Mesenchymal stem cell (in vitro differentiated cells and primary cell): Measurements from ENCODE around the gene HDGF.
A peak's percentile ranks its signal among the peaks of the same experiment; 100 is the strongest.

Experiments used
- DNase-seq: peaks from one replicate; pipeline ENCODE4 v3.0.0-alpha.2; 2013
- H2AFZ ChIP-seq: one replicate; pipeline ENCODE4 v1.6.1; 2013; ENCODE audit warnings: low read depth, mild to moderate bottlenecking, control low read depth, inconsistent platforms, low read length, moderate library complexity
- H2AK5ac ChIP-seq: 2 replicates; pipeline ENCODE4 v1.6.1; 2013; ENCODE audit warnings: low read length, moderate library complexity, mild to moderate bottlenecking, inconsistent platforms; ENCODE audit not compliant: severe bottlenecking
- H2BK120ac ChIP-seq: one replicate; pipeline ENCODE4 v1.6.1; 2013; ENCODE audit warnings: low read depth, mild to moderate bottlenecking, inconsistent platforms, low read length, moderate library complexity
- H2BK12ac ChIP-seq, 2 experiments: one replicate each; pipeline ENCODE4 v1.6.1; 2013; ENCODE audit warnings: inconsistent platforms in 2 of 2, low read length in 2 of 2, mild to moderate bottlenecking in 2 of 2, moderate library complexity in 2 of 2, control low read depth in 1 of 2
- H2BK15ac ChIP-seq: one replicate; pipeline ENCODE4 v1.6.1; 2013; ENCODE audit warnings: mild to moderate bottlenecking, low read depth, inconsistent platforms; ENCODE audit not compliant: poor library complexity, severe bottlenecking
- H2BK5ac ChIP-seq: 2 replicates; pipeline ENCODE4 v1.6.1; 2013; ENCODE audit warnings: low read depth, mild to moderate bottlenecking, low read length, control low read depth, inconsistent platforms; ENCODE audit not compliant: poor library complexity, severe bottlenecking
- H3K14ac ChIP-seq, 2 experiments: one replicate each; pipeline ENCODE4 v1.6.1; 2013; ENCODE audit warnings: inconsistent platforms in 2 of 2, low read length in 2 of 2, control low read depth in 1 of 2, mild to moderate bottlenecking in 1 of 2, moderate library complexity in 1 of 2
- H3K18ac ChIP-seq, 2 experiments: one replicate each; pipeline ENCODE4 v1.6.1; 2013; ENCODE audit warnings: inconsistent platforms in 2 of 2, low read length in 2 of 2, control low read depth in 1 of 2, low read depth in 1 of 2, mild to moderate bottlenecking in 1 of 2
- H3K23ac ChIP-seq, 2 experiments: one replicate each; pipeline ENCODE4 v1.6.1; 2013; ENCODE audit warnings: inconsistent platforms in 2 of 2, low read length in 2 of 2, mild to moderate bottlenecking in 2 of 2, moderate library complexity in 2 of 2, control low read depth in 1 of 2
- H3K27ac ChIP-seq: 2 replicates; pipeline ENCODE4 v1.5.1; 2013; ENCODE audit warnings: mild to moderate bottlenecking, moderate library complexity, low read length, control low read depth, inconsistent platforms; ENCODE audit not compliant: poor library complexity, severe bottlenecking
- H3K27me3 ChIP-seq, 2 experiments: 2 replicates each; pipeline versions ENCODE4 v1.6.1 to v1.7.0; 2013; ENCODE audit warnings: low read length in 2 of 2, mild to moderate bottlenecking in 2 of 2, moderate library complexity in 2 of 2, control low read depth in 1 of 2, inconsistent platforms in 1 of 2; ENCODE audit not compliant: control insufficient read depth in 1 of 2, insufficient read depth in 1 of 2
- H3K36me3 ChIP-seq, 2 experiments: 2 replicates each; pipeline versions ENCODE4 v1.6.1 to v1.7.0; 2013; ENCODE audit warnings: low read length in 2 of 2, control low read depth in 1 of 2, inconsistent platforms in 1 of 2, low read depth in 1 of 2, mild to moderate bottlenecking in 1 of 2; ENCODE audit not compliant: insufficient read depth in 2 of 2, control insufficient read depth in 1 of 2
- H3K4ac ChIP-seq, 2 experiments: one replicate each; pipeline ENCODE4 v1.6.1; 2013; ENCODE audit warnings: inconsistent platforms in 2 of 2, low read length in 2 of 2, mild to moderate bottlenecking in 2 of 2, moderate library complexity in 2 of 2, control low read depth in 1 of 2, low read depth in 1 of 2
- H3K4me1 ChIP-seq: 2 replicates; pipeline ENCODE4 v1.6.1; 2013; ENCODE audit warnings: low read depth, low read length, control low read depth; ENCODE audit not compliant: control insufficient read depth, insufficient read depth
- H3K4me2 ChIP-seq: 2 replicates; pipeline ENCODE4 v1.6.1; 2013; ENCODE audit warnings: low read length, mild to moderate bottlenecking, inconsistent platforms; ENCODE audit not compliant: poor library complexity, severe bottlenecking
- H3K4me3 ChIP-seq, 2 experiments: 2 replicates each; pipeline versions ENCODE4 v1.5.1 to v1.7.0; 2013; ENCODE audit warnings: low read length in 2 of 2, mild to moderate bottlenecking in 2 of 2, control low read depth in 1 of 2, low read depth in 1 of 2; ENCODE audit not compliant: insufficient read depth in 1 of 2
- H3K79me1 ChIP-seq: replicated peaks from 2 replicates; pipeline ENCODE4 v1.6.1; 2013; ENCODE audit warnings: mild to moderate bottlenecking, control low read depth, low read length, inconsistent platforms; ENCODE audit not compliant: poor library complexity, severe bottlenecking
- H3K9ac ChIP-seq: 2 replicates; pipeline ENCODE4 v1.7.0; 2013; ENCODE audit warnings: mild to moderate bottlenecking, low read length, moderate library complexity
- H3K9me3 ChIP-seq: 2 replicates; pipeline ENCODE4 v1.7.0; 2013; ENCODE audit warnings: mild to moderate bottlenecking, low read length; ENCODE audit not compliant: control insufficient read depth
- H4K8ac ChIP-seq: one replicate; pipeline ENCODE4 v1.6.1; 2013; ENCODE audit warnings: inconsistent platforms, mild to moderate bottlenecking, low read length, moderate library complexity
- H4K91ac ChIP-seq: one replicate; pipeline ENCODE4 v1.6.1; 2013; ENCODE audit warnings: mild to moderate bottlenecking, low read length, inconsistent platforms
- WGBS: methylation state at CpG from one replicate; pipeline ENCODE4 v1.1.7; 2013; ENCODE audit warnings: mixed read lengths; 5-methylcytosine and 5-hydroxymethylcytosine counted together

The HDGF gene

GRCh38 chr1:156795374-156795733 is 43.9 kb upstream of the HDGF start:
- DNase-seq, result no peak
- no peak overlapping the region for H2AK5ac ChIP-seq
- H3K23ac ChIP-seq, result no peak overlapping the region
- no peak overlapping the region for H3K4me2 ChIP-seq
- H3K4me1 ChIP-seq, result peaks cover 23% of the 10 kb centered on the region
- no peak overlapping the region for H3K18ac ChIP-seq
- no peaks in the 10 kb centered on the region for H3K27me3 ChIP-seq
- no peak overlapping the region for H2BK5ac ChIP-seq
- no peak overlapping the region for H3K14ac ChIP-seq
- no peak overlapping the region for H2BK15ac ChIP-seq
- no peak overlapping the region for H2BK120ac ChIP-seq
- H3K27ac ChIP-seq, result peak overlapping the region; percentile 59
- peaks cover 15% of the 10 kb centered on the region for H3K79me1 ChIP-seq
- H3K9me3 ChIP-seq, result no peaks in the 10 kb centered on the region
- no peak overlapping the region for H2AFZ ChIP-seq
- WGBS, result 95% methylated on average over 5 of the region's 5 CpGs
- no peak overlapping the region for H2BK12ac ChIP-seq
- no peak overlapping the region for H4K8ac ChIP-seq
- H3K4ac ChIP-seq, result no peak overlapping the region
- no peak overlapping the region for H4K91ac ChIP-seq
- no peak overlapping the region for H3K4me3 ChIP-seq
- H3K36me3 ChIP-seq, result peaks cover 30 to 97% of the 10 kb centered on the region in 2 experiments
- no peak overlapping the region for H3K9ac ChIP-seq

- Histone ChIP-seq H3K27me3 (no peaks in the 10 kb centered on the region), H3K23ac (no peak overlapping the region), H2AK5ac (no peak overlapping the region), H3K9me3 (no peaks in the 10 kb centered on the region), H3K4me1 (peaks cover 23% of the 10 kb centered on the region), H2BK15ac (no peak overlapping the region), H3K36me3 (peaks cover 27 to 96% of the 10 kb centered on the region in 2 experiments), H4K91ac (no peak overlapping the region), H2BK5ac (no peak overlapping the region), H3K4me2 (no peak overlapping the region), H3K27ac (peak overlapping the region; percentile 68), H3K79me1 (peaks cover 15% of the 10 kb centered on the region), H3K4ac (no peak overlapping the region), H3K4me3 (no peak overlapping the region), H2AFZ (no peak overlapping the region), H3K14ac (no peak overlapping the region), H2BK120ac (no peak overlapping the region), H3K9ac (no peak overlapping the region), H3K18ac (no peak overlapping the region), H4K8ac (no peak overlapping the region), H2BK12ac (no peak overlapping the region)
- 51% methylated on average over 5 of the region's 7 CpGs for WGBS
- DNase-seq, result peak; percentile 39
Measured at GRCh38 chr1:156794506-156795373, 43.3 kb upstream of the HDGF start.

DNA sequence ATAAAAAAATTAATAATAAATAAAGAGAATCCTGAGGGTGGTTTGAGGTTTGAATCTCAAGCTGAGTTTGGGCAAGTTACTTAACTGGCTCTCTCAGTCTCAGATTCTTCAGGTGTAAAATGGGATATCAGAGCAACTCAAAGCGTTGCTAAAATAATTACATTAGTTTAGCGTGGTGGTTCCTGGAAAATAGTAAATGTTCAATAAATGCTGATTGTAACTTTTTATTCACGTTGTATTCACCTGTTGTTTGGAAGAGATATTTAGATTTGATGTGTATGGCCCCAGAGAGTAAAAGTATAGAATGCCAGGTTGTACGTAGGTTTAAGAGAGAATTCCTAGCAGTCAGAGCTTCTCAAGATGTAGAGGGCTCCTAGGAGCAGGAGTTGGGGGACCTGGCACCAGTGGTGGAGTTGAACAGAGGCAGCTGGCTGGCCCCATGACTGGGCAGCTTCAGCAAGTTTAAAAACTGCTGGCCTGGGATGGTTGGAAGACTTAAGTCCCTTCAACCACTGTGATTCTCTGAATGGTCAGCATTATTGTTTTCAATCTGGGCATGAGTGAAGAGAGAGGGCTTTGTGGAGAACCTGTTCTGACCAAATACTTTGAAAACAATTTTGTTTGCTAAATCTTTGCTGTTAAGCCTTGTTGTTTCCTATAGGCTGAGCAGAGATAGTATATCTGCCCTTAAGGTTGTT is 38.3 kb upstream of the HDGF start:
- H2BK12ac ChIP-seq, result no peak overlapping the region
- H2BK5ac ChIP-seq, result no peak overlapping the region
- H2AFZ ChIP-seq, result no peak overlapping the region
- H4K8ac ChIP-seq, result no peak overlapping the region
- no peak overlapping the region for H4K91ac ChIP-seq
- no peak overlapping the region for H2AK5ac ChIP-seq
- no peak overlapping the region for H2BK15ac ChIP-seq
- peaks cover 8% of the 10 kb centered on the region for H3K4me1 ChIP-seq
- H3K9me3 ChIP-seq, result no peaks in the 10 kb centered on the region
- no peak overlapping the region for H3K18ac ChIP-seq
- no peak overlapping the region for H3K9ac ChIP-seq
- H3K79me1 ChIP-seq, result peaks cover 29% of the 10 kb centered on the region
- no peak overlapping the region for H3K14ac ChIP-seq
- no peak overlapping the region for H2BK120ac ChIP-seq
- no peak overlapping the region for H3K23ac ChIP-seq
- H3K4me3 ChIP-seq, result no peak overlapping the region
- H3K27ac ChIP-seq, result no peak overlapping the region
- no peak overlapping the region for H3K4me2 ChIP-seq
- H3K36me3 ChIP-seq, result peaks cover 38 to 82% of the 10 kb centered on the region in 2 experiments
- no peak overlapping the region for H3K4ac ChIP-seq
- no peak for DNase-seq
- WGBS, result 97% methylated on average over 4 of the region's 4 CpGs
- no peaks in the 10 kb centered on the region for H3K27me3 ChIP-seq

- Histone ChIP-seq H4K91ac (no peak overlapping the region), H3K27ac (no peak overlapping the region), H3K4me1 (no peaks in the 10 kb centered on the region), H3K27me3 (no peaks in the 10 kb centered on the region), H2BK120ac (no peak overlapping the region), H2AFZ (no peak overlapping the region), H3K9me3 (no peaks in the 10 kb centered on the region), H3K36me3 (peaks cover 47 to 76% of the 10 kb centered on the region in 2 experiments), H2AK5ac (no peak overlapping the region), H3K4me3 (no peak overlapping the region), H3K14ac (no peak overlapping the region), H3K23ac (no peak overlapping the region), H3K79me1 (peaks cover 37% of the 10 kb centered on the region), H4K8ac (no peak overlapping the region), H3K4me2 (no peak overlapping the region), H2BK15ac (no peak overlapping the region), H2BK12ac (no peak overlapping the region), H2BK5ac (no peak overlapping the region), H3K9ac (no peak overlapping the region), H3K4ac (no peak overlapping the region), H3K18ac (no peak overlapping the region)
- WGBS, result 96% methylated on average over 2 of the region's 2 CpGs
- no peak for DNase-seq
Measured at GRCh38 chr1:156788136-156788535, 36.7 kb upstream of the HDGF start.
